Measurements from ENCODE around the gene DOCK9. TPM values are rescaled to one million over a fixed set of nuclear protein-coding genes. Genes with fewer than 3 reads are reported as not detected.
A peak's percentile ranks its signal among the peaks of the same experiment; 100 is the strongest.

Gene DOCK9
- total RNA-seq, 1 donor from 2014 or later = 89.1 TPM

GRCh38 chr13:98998831-98999638 lies 21.2 kb upstream of the DOCK9 start:
- DNase-seq (ENCODE audit: low read depth) = no peak

- peak; percentile 99 for DNase-seq (ENCODE audit: low read depth)
Measured at GRCh38 chr13:98997738-98998641, 20.1 kb upstream of the DOCK9 start.

- DNase-seq (ENCODE audit: low read depth) = no peak
Measured at GRCh38 chr13:98997011-98997730, 19.3 kb upstream of the DOCK9 start.

GRCh38 chr13:98996046-98996445 lies 18.2 kb upstream of the DOCK9 start:
- DNase-seq (ENCODE audit: low read depth) = no peak

GRCh38 chr13:98994896-98995295 lies 17.0 kb upstream of the DOCK9 start:
- DNase-seq (ENCODE audit: low read depth) = no peak

- DNase-seq (ENCODE audit: low read depth) = no peak
Measured at GRCh38 chr13:98994080-98994479, 16.2 kb upstream of the DOCK9 start.

- no peak for DNase-seq (ENCODE audit: low read depth)
Measured at GRCh38 chr13:98992355-98992754, 14.5 kb upstream of the DOCK9 start.

- no peak for DNase-seq (ENCODE audit: low read depth)
Measured at GRCh38 chr13:98990701-98991100, 12.8 kb upstream of the DOCK9 start.

GRCh38 chr13:98989469-98990235 lies 11.8 kb upstream of the DOCK9 start:
- DNase-seq (ENCODE audit: low read depth) = no peak

GRCh38 chr13:98988780-98989179 lies 10.9 kb upstream of the DOCK9 start:
- no peak for DNase-seq (ENCODE audit: low read depth)

- no peak for DNase-seq (ENCODE audit: low read depth)
Measured at GRCh38 chr13:98988277-98988676, 10.4 kb upstream of the DOCK9 start.

GRCh38 chr13:98987275-98987674 lies 9.4 kb upstream of the DOCK9 start:
- DNase-seq (ENCODE audit: low read depth) = no peak

- DNase-seq (ENCODE audit: low read depth) = no peak
Measured at GRCh38 chr13:98986226-98986846, 8.5 kb upstream of the DOCK9 start.

- DNase-seq (ENCODE audit: low read depth) = no peak
Measured at GRCh38 chr13:98985591-98985990, 7.7 kb upstream of the DOCK9 start.

- no peak for DNase-seq (ENCODE audit: low read depth)
Measured at GRCh38 chr13:98984983-98985382, 7.1 kb upstream of the DOCK9 start.

GRCh38 chr13:98984118-98984517 lies 6.3 kb upstream of the DOCK9 start:
- no peak for DNase-seq (ENCODE audit: low read depth)

GRCh38 chr13:98983182-98983581 lies 5.3 kb upstream of the DOCK9 start:
- DNase-seq (ENCODE audit: low read depth) = no peak

- peak; percentile 93 for DNase-seq (ENCODE audit: low read depth)
Measured at GRCh38 chr13:98981369-98982080, 3.7 kb upstream of the DOCK9 start.

- DNase-seq (ENCODE audit: low read depth) = peak; percentile 61
Measured at GRCh38 chr13:98979012-98979660, 1.3 kb upstream of the DOCK9 start.
